Activated T-helper 9 cell treated with anti-CD3 and anti-CD28 coated beads, Interleukin-2, amount 50 U/mL, for 16 hours (primary cell): ENCODE results near the gene STX16.

Source experiments
- DNase-seq: peaks from one replicate; pipeline ENCODE4 v3.0.0-alpha.2; 2020; ENCODE audit warnings: low read depth

Gene STX16

DNA sequence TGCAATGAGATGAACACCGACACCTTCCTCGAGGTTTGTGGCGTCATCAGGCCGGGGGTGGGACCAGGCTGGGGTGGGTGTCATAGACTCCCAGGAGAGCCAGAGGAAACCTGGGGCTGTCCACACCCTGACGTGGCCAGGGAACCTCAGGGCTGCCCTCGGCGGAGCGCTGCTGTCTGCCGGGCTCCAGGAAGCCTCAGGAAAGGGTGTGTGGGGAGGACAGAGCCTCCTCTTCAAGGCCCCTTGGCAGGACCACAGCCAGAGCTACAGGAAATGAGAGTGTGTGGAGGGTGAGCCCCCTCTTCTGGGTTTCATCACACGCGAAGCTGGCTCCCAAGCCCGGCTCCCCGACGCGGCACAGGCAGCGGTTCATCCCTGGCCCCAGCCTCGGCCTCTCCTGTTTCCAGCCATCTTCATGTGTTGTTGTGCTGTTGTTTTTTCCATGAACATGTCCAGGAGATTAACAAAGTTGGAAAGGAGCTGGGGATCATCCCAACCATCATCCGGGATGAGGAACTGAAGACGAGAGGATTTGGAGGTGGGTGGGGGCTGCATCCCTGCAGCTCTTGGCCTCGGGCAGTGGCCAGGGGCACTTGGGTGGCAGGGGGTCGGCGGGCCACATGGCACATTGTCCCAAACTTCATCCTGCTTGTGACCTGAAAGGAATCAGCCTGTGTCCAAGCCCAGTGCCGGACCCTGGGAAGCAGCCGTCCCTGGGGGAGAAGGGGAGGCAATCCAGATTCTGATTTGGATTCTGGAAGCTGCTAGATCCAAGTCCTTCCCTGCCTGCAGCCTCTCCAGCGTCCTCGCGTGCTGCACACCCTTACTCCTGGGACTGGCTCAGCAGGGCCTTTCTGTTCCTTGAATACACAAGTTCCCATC is 47.9 kb downstream of the STX16 start:
- DNase-seq, result no peak

DNA sequence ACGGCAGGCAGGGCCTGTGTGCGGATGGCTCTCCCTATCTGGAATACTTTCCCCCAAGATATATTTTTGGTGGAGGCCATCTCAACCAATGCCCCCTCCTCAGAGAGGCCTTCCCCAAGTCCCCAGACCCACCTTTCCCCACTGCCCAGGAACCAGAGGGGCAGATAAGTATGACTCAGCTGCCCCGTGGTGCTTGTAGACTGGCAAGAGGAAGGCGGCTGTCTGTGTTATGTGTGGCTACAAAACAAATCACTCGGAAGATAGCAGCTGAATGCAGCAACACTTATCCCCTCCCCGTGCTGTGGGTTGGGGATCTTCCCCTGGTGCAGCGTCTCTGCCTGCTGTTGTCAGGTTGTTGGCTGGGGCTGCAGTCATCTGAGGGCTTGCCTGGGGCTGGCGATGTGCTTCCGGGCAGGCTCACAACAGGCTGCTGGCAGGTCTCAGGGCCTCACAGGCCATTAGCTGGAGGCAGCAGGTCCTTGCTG is 48.6 kb downstream of the STX16 start:
- DNase-seq, result no peak

DNA sequence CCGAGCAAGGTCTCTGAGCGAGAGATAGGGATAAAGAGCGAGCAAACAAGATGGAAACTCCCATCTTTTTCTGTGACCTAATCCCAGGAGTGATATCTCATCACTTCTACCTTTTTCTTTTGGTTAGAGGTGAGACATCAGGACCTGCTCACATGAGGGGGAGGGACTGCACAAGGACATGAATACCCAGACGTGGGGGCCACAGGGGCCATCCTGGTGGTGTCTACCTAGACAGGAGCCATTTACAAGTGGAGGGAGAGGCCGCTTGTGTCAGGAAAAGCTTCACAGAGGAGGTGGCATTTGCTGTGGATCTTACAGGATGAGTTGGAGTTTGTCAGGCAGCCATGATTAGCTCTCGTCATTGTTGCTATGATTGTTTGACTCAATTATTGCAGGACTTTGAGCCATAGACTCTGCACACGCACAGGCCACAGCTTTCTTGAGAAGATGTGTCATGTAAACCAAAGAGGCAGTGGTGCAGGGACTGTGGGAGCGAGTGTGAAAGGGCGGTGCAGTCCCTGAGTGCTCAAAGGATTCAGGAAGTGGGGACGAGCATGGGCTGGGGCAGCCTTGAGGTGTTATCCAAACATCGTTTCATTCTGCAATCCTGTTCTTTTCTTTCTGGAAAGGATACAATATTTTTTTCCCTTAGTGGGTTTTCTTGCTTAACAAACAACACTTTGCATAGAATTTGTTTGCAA is 49.2 kb downstream of the STX16 start:
- DNase-seq, result no peak

- DNase-seq, result no peak
Measured at GRCh38 chr20:58700823-58701222, 49.7 kb downstream of the STX16 start.

- no peak for DNase-seq
Measured at GRCh38 chr20:58701431-58702160, 50.5 kb downstream of the STX16 start.

DNA sequence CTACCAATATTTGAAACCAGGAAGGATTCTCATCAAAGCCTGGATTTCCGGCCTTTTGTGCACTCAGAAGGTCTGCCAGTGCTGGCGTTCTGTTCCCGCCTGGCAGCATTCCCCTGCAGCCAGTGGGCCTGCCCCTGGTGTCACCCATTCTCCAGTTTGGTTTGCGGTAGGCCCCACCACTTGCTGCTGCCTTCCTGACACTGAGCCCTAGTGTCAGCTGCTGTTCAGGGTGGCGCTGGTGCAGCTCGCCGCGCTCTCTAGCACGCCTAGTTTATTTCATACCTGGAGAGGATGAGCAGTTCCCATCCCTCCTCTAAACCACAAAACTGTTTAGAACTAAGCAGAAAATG is 51.1 kb downstream of the STX16 start:
- DNase-seq, result no peak

- DNase-seq, result no peak
Measured at GRCh38 chr20:58702859-58703648, 52.0 kb downstream of the STX16 start.

DNA sequence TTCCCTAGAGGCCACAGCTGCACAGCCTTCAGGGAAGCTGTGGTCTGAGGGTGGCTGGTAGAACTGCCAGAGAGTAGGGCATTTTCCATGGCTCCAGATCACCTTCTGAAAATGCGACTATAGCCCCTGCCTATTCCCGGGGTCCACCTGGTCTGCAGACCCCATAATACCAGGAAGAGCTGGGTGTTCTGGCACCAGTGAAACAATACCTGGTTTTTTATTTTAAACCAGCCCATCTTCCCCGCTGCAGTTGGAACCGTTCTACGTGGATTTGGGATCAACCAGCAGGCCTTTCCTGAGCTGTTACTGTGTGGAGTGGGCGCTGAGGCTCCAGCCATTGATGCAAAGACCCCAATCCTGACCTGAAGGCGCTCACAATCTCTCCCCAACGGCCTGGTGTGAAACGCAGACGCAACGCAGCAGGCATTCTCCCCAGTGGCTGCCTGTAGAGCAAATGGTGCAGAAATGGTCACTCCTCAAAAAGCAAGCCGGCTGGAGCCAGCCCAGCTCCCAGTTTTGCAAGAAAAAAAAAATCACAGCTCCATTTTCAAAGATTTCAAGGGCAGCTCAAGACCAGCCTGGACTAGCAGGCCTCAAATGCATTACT is 52.8 kb downstream of the STX16 start:
- DNase-seq, result no peak

DNA sequence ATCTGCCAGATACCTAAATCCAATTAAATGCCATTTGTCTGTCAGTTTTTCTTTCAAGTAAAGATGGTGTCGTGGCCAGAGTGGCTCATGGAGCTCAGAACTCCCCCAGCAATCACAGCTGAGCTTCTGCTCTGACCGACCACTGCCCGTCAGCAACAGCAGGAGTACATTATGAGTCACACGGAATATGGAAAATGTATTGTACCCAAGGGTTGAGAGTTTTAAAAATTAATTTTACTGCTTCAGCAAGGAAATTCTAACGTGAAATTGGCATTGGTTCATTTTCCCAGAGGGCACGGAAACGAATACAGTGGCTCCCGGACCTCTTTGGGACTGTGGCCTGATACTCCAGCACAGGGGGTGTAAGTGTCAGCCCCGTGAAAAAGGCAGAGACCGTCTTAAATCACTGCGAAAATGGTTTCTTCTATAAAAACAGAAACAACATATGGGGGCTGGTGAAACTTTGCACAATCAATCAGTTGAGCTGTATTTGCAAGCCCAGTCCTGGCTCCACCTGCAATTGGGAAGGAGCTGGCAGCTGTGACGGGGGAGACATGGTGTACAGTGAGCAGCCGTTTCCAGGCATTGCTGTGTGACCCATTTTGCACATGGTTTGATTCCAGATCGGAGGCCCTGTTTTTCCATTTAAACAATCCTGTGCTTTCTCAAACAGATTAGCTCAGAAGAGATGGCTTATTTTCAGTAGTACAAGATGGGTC is 54.3 kb downstream of the STX16 start:
- no peak for DNase-seq

DNA sequence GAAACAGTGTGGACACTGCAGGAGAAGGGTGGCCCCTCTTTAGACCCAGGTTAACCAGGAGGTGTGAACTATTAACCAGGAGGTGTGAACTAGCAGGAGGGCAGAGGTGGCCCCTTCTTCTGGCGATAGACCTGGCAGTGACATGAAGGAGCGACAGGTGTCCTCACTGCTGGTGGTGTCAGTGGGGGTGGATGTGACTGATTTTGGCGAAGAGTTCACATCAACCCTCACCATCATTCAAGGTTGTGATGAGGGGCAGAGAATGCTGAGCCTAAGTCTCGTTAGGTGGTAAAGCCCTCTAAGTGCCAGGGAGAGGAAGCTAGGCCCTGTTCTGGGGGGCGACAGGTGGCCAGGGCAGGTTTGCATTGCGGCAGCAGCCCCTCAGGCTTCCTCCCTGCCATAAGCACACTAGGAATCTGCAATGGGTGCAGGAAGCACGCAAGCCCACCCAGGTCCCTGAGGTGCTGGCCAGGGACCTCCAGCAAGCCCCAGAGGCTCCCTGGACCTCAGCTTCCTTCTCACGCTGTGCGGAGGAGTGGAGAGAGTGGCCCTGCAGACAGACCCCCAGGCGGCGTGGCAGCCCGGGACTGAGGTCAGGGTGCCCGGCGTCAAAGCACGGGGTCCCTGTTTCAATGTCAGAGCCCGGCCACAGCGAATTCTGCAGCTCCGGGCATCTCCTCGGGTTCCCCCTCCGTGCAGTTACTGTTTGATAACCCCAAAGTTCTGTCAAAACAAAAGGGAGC is 55.2 kb downstream of the STX16 start:
- DNase-seq, result no peak

GRCh38 chr20:58706975-58707681 is 56.0 kb downstream of the STX16 start:
- DNase-seq, result no peak

- DNase-seq, result no peak
Measured at GRCh38 chr20:58707770-58708169, 56.7 kb downstream of the STX16 start.

DNA sequence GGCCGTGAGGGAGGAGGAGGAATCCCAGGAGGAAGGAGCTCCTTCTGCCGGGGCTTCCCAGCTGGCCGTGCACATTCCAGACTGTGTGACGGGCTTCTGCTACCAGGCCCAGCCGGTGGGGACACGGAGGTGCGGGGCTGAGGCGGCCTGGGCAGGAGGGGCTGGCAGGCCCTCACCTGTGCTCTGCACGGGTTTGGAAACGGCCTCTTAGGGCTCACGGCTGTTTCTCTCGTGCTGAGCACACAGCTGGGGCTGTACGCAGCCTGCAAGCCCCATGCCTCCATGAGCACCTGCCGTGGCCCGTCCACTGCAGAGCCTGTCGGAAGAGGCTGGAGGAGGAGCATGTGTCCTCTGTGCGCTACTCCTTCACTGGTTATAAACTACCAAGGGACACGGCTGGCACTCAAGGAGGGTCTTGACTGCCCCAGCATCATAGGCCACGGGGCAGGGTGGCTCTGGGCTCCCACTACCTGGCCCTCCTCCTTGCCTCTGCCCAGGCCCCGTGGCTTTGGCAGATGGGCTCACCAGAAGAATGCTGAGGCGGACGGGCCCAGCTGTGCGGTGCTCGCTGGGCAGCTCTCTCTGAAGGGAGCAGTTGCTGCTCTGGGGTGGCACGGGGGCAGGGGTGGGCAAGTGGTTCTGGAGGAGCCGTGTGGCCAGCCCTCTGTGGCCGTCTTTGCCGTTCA is 57.3 kb downstream of the STX16 start:
- DNase-seq, result no peak

- no peak for DNase-seq
Measured at GRCh38 chr20:58709013-58709702, 58.1 kb downstream of the STX16 start.

DNA sequence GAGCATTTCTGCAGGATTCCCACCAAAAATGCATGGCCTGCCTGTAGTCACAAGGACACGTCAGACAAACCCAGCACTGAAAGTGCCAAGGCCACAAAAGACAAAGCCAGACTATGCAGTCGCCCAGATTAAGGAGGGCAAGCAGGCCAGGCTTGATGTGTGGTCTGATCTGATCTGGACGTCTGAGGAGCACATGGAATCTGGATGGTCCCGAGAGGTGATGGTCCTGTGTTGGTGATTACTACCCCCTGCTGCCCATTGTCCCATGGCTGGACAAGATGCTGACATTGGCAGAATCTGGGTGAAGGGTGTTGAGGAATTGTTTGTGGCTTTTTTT is 58.6 kb downstream of the STX16 start:
- DNase-seq, result no peak

- DNase-seq, result no peak
Measured at GRCh38 chr20:58710481-58711265, 59.6 kb downstream of the STX16 start.

DNA sequence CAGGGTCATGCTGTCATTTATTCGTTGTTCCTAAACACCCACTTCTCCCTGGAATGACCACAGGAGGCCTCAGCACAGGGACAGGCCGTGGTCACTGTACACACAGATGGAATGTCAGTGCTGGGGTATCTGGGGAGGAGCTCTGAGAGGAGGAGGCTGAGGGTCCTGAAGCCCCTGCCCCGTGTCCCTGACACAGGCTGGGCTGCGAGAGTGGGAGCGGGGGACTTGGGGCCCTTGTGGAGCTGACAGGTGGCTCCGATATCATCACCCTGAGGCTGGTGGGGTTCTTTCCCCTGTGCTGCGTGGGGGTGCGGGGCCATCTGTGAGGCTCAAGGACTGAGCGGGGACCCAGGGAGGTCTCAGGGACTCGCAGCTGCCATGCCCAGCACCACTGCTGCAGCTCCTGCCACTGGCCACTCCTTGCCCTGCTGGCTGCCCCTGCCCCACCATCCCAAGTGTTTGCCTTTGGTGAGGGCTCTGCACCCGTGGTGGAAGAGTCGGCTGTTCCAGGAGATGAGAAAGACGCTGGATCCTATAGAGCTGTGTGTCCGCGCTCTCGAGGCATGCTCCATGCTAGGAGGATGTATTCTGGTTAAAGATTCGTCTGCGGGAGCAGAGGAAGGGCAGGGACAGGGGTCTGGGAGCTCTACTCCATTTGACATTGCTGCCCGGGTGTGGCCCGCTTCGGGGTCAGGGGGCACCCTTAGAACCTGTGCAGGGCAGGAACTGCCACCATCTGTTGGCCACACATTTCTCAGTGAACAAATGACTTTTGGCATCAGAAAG is 60.4 kb downstream of the STX16 start:
- DNase-seq, result no peak
